Frontal cortex (tissue), 4 donors: ENCODE measurements around the gene ABL2. TPM values are rescaled to one million over a fixed set of nuclear protein-coding genes. Genes with fewer than 3 reads are reported as not detected.
A peak's percentile ranks its signal among the peaks of the same experiment; 100 is the strongest.

ENCODE experiments used
- DNase-seq, 2 donors: peaks; one replicate each; pipeline ENCODE4 v3.0.0; 2012; ENCODE audit warnings: low spot score in 2 of 2
- FAIRE-seq: peaks from 2 replicates; lab custom pipeline; 2012; peaks lifted over from hg19 to GRCh38; lab: Jason Lieb, UNC
- total RNA-seq: library from RNA; depleted of rRNA; stranded (reverse); fragments of >200 nt; gene quantifications from one replicate; pipeline ENCODE4 v1.2.3, GENCODE V29; 2014
- donor health status: control.
- donor health status: control.
- donor health status: control.

ABL2 gene
- total RNA-seq, 1 donor from 2014 or later = 33.0 TPM

DNA sequence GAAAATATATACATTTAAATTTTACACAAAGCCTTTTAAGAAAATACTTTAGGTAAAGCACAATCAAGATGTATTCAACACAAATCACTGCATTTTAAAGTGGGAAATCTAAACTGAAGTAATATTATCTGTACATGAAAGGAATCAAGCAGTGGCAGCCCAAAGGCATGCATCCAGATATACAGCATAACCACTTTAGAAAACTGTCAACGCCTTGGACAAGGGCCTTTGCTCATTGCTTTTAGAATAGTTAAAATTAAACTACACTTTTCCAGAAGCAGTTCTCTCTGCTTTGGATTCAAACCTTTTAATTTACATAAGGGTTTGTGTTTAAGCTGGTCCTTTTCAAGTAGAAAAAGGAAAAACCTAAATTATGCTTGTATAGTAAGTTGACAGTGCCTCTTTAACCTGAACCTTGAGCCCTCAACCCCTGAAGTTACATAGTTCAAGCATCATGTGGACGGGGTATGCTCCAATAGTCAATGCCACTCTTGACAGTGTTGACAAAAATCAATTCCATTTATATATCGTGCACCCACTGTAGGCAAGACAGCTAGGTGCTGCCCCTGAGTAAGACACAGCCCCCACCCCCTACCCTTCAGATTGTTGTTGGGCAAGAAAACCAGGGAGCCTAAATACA lies 124.7 kb downstream of the ABL2 start:
- FAIRE-seq = no peak
- DNase-seq = no peak

DNA sequence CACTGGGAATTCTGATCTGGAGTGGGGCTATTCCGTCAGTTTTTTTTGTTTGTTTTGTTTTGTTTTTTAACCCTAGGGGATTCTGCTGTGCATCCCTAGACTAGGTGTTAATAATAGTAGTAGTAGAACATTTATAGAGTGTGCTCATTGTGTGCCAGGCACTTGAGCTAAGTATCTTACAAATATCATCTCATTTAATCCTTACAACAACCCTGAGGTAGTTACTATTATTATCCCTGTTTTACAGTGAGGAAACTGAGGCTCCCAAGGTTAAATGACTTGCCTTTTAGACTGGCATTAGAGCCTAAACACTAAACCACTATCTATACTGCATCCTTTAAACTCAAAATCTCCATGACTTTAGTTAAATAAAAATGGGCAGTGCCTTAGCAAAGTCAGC lies 125.5 kb downstream of the ABL2 start:
- DNase-seq (no peak), FAIRE-seq (no peak)

DNA sequence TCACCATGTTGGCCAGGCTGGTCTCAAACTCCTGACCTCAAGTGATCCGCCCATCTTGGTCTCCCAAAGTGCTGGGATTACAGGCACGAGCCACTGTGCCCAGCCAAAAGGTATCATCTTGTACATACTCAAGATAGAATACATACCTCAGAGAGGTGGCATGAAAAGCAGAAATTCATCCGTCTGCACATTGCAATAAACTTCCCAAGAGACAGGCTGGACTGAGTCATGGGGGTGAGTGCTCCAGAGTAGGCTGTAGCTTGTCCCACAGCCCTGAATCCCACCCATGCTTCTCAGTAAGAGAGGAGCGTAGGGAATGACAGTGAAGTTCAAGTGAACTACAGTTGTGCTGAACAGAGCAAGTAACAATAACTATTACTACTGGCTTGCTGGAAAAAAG lies 127.9 kb downstream of the ABL2 start:
- FAIRE-seq = no peak
- no peak for DNase-seq

DNA sequence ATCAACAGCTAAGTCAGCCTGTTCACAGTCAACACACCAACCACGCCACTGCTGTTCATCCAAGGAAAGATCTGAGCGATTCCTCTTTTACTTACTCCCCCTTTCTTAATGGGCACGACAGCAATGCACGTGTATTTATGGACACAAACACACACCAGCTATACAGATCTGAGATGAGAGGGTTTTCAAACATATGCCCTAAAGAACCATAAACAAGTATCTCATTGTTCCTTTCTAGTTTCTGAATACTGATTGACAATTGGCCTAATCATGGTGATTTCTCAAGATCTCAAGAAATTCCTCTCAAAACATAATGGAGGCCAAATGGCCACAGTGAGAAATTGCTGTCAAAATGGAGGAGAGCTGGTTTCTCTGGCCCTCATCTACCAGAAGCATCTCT lies 129.6 kb downstream of the ABL2 start:
- FAIRE-seq = no peak

DNA sequence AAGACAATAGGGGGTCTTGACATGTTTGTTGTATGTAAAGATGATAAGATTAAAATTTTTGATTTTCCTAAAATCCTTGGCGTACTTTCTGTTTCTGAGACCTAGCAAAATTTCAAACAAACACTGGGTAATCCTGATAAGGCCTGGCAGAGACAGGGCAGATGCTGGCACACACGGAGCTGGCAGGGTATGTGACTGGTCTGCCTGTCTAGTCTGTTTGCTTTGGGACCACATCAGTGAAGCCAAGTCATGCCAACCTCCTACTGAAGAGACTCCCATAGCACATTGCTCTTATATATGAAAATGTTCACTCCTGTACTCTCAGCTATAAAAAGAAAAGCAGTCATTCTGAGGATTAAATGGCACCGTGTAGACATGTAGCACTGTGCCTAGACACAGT lies 133.6 kb downstream of the ABL2 start:
- FAIRE-seq (no peak), DNase-seq (no peak)

More for the DNA sequence above, 129.6 kb downstream of the ABL2 start:
- DNase-seq = no peak

DNA sequence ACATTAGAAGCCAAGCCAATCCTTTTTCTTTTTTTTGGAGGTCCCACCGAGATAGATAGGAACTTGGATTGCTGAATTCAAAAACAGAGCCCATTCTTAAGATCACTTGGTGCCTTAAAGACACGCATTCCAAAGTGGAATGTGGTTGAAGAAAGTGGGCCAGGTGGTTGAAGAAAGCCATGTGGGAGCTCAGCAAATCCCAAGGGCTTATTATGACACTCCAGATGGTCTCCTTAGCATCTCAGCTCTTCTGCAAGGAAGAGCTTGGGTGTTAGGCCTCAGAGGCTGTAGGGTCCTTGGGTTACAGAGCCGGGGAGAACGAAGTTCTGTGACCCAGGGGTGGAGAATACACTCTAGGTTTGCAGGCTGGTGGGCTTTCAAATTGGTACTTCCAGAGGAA lies 134.1 kb downstream of the ABL2 start:
- no peak for DNase-seq
- no peak for FAIRE-seq

DNA sequence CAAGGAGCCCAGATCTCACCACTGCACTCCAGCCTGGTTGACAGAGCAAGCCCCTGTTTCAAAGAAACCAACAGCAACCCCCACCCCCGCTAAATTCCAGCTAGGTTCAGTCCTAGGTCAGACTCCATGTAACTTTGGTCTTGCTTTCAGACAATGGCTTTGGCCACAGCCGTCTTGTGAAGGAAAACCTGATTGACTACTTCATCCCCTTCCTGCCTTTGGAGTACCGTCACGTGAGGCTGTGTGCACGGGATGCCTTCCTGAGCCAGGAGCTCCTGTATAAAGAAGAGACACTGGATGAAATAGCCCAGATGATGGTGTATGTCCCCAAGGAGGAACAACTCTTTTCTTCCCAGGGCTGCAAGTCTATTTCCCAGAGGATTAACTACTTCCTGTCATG lies 134.7 kb downstream of the ABL2 start:
- FAIRE-seq (no peak), DNase-seq (no peak)

DNA sequence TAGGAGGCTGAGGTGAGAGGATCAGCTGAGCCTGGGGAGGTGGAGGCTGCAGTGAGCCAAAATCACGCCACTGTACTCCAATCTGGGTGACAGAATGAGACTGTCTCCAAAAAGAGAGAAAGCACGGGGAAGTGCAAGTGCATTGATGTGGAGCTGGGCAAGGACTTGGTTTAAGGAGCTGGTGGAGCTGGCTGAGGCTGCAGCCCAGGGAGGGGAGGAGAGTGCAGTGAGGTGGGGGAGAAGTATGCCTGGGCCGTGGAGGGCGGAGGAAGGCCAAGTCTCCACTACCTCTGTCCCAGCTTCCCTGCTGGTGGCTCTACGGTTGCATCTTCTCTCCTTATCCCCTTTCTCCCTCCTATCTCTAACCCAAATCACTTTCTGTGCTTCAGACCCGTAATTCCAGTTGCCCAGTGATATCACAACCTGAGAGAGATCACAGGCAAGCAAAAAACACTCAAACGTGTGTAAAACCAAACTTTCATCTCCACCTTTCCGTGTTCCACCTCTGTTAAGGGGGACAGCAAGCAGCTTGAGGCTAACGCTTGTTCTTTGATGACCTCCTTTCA lies 136.5 kb downstream of the ABL2 start:
- no peak for DNase-seq
- FAIRE-seq = no peak

DNA sequence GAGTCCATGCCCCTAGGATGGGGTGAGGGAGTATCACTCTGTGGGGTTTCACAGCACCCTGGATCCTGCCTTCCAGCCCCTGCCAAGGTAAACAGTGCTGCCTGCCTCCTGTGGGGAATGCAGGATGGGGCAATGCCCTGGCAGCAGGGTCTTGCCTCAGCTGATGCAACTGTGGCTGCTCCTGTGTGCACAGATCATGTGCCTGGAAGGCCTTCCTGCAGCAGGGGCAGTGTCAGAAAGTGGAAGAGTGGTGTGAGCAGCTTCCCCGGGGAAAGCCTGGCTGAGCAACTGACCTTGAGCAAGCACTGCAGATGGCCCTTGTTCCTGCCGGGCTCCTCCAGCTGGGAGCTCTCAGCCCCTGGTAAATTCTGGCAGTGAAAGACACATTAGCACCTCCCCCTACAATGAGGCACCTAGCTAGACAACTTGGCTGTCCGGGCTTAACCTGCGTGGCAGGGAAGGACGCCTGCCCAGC lies 137.7 kb downstream of the ABL2 start:
- FAIRE-seq = no peak
- DNase-seq = no peak

DNA sequence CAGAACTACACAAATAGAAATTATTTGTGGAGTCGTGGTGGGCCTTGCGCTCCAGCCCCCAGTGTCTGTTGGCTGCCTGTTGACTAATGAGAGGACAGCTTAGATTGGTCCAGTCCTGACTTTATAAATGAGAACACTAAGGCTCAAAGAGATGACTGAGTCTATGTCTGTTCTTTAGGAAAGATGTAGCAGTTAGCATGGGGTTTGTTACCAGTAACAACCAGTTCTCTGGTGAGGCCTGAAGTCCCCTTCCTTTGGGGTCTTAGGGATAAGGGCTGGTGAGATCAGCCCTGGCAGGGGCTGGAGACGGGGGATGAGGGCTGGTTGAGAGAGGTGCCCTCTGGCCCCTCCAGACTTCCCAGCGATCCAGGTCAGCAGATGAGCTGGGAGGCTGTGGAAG lies 138.6 kb downstream of the ABL2 start:
- no peak for FAIRE-seq
- no peak for DNase-seq

DNA sequence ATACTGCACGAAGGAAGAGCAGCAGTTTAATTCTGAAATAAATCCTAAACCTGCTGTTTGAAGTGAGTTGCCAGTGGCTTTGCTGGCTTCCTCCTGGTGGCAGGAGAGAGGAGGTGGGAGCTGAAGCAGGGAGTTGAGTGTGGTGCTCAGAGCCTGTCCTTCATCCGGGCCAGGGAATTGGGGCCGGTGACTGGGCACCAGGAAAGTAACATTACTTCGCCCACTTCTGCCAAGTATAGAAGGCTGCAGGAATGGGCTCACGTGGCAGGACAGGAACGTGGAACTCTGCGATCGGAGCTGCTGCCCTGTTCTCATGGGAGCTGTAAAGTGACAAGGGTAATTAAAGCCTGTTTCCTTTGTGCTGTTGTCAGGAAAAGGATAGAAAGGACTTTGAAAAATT lies 139.0 kb downstream of the ABL2 start:
- DNase-seq = peak in 1 of 2 donors; percentile 42
- no peak for FAIRE-seq

DNA sequence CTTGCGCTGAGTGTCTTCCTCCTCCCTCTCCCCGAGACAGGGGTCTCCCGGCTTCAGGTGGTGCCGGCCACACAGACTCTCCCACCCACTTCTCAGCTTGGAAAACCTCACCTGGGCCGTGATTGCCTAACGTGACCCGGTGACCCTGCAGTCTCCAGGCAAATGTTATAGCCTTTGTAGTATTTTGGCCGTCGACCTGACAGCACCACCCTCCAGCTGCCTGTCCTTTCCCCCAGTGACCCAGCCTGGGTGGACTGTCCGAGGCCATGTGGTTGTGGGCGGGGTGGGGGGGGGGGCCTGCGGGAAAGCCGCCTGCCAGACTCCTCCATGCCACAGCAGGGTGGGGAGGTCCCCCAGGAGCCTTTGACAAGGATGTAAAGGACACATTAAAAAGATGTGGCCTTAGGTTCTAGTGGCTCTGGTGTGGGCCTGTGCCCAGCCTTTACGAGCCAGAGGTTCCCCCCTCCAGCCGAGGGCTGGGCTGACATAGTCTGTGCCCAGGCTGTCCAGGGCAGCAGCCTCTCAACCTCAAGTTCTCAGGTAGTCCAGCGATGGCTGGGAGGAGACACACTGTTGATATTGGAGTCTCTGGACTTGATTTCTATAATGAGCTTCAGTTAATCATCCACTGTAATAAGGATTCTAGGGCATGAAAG lies 139.5 kb downstream of the ABL2 start:
- FAIRE-seq = no peak
- DNase-seq = no peak

DNA sequence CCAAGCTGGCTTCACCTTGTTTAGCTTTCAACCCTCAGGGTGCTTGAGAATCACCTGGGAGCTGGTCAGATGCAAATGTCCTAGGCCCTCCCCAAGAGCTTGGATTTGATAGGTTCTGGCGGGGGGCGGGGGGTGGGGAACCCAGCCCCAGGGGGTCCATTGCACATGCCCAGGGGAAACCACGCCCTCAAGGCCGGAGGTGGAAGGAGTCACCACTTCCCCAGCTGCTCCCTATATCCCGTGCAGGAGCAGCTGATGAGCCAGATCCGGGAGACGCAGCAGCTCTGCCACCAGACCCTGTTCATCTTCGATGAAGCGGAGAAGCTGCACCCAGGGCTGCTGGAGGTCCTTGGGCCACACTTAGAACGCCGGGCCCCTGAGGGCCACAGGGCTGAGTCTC lies 141.8 kb downstream of the ABL2 start:
- no peak for DNase-seq
- no peak for FAIRE-seq

DNA sequence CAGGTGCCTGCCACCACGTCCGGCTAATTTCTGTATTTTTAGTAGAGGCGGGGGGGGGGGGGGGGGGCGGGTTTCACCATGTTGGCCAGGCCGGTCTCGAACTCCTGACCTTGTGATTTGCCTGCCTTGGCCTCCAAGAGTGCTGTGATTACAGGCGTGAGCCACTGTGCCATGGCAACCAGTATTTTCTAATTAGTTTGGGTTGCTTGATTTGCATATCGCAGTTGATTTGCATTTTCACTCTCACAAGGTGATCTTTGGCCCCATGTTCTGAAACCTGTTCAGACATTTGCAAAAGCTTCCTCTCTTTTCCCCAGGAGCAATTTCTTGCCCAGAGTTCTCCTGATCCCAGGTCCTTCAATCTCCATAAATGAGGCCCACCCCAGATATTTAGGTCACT lies 145.9 kb downstream of the ABL2 start:
- FAIRE-seq (no peak), DNase-seq (no peak)

DNA sequence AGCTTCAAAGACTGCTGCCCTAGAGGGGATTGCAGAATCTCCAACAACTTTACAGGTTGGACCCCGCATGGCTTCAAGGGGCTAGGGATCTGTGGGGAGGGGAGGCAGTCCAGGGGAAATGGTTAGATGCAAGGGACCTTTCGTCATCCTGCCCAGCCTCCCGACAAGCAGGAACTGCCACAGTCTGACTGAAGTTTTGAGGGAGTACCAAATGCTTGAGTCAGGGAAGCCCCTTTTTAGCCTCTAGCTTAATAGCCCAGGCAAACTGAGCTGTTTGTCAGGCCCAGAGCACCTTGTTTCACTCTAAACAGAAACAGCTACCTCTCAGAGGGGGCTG lies 146.5 kb downstream of the ABL2 start:
- FAIRE-seq (no peak), DNase-seq (no peak)

DNA sequence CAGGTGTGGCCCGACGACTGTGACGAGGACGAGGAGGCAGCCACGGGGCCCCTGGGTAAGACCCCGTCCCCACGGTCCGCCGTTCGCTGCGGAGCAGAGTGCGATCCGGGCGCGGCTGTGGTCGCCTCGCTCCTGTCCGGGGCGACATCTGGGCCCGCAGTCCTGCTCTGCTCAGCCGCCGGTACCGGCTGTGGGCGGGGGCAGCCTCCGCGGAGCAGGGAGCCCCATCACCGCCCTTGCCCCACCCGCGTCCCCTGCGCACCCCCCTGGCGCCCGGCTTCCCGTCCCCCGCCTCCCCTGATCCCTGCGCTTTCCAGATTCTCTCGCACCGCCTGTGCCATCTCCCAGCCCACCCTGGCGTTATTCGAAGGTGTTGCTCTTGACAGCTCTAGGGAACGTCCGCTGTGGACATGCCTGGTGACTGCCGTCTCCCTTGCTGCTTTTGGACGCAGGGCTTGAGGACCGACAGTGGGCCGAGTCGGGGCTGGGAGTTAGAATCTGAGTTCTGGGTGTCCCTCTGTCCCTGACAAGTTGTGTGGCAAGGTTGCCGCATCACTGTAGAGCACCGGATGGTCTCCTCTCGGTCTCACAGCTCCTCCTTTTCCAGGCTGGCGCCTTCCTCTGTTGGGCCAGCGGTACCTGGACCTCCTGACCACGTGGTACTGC lies 147.0 kb downstream of the ABL2 start:
- FAIRE-seq (no peak), DNase-seq (peak in 1 of 2 donors; percentile 61)

DNA sequence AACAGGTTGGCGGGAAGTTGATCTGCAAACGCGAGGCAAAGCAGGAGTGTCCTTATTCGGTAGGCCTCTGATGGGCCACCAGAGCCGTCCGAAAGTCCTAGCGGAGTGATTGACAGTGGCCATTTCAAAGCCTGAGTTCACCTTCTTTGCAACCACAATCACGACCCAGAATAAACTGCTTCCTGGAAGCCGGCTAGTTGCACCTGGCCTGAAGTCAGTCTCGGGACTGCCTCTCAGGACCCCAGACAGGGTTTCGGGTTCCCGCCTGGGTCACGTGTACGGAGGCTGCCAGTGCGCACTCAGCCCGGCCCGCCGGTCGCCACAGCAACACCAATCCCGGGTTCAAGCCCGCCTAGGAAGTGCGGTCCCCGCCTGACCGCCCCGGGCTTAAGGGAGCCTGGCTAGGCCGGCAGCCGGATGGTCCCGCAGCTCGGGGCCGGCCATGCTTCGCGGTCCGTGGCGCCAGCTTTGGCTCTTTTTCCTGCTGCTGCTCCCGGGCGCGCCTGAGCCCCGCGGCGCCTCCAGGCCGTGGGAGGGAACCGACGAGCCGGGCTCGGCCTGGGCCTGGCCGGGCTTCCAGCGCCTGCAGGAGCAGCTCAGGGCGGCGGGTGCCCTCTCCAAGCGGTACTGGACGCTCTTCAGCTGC lies 147.7 kb downstream of the ABL2 start, which contains the start of gene TOR3A:
Gene TOR3A (plus strand): TSS at position 384 of the 646 bp plus-strand sequence. CDS start 59 bp downstream, at position 443.
- DNase-seq = peak; percentile 90 to 93
- no peak for FAIRE-seq

DNA sequence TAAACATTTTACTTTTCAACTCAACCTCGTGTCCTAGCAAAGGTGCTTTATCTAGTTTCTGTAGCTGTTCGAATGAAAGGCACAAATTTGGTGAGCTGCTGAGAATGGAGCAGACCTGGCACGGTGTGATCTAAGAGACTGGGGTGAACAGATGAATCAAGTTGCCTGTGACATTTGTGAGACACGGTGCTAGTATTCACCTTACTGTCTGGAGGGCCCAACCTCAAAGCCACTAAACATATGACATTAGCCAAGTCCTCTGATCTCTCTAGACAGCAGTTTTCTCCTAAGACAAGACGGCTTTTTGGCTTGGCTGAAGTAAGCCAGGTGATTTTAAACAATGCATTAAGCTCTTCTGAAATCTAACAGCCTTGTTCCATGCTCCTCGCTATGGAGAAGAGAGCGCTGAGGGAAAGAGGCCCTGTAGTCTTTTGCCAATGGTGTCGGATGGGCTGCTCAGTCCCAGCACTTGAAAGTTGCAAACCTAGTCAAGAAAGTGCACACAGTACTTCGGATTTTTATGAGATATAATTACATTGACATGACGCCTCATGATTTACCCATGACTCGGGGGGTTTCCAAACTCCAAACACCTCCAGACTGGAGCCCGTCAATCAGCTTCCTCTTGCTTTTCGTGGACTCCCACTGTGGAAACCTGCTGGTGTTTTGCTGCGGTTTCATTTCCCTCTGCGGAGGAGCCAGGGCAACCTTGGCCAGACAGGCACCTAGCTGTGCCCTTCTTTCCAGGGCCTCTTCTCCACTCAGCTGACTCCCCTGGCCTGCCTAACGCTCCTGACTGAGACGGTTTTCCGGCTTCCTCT lies 148.4 kb downstream of the ABL2 start:
- no peak for FAIRE-seq
- DNase-seq = no peak

DNA sequence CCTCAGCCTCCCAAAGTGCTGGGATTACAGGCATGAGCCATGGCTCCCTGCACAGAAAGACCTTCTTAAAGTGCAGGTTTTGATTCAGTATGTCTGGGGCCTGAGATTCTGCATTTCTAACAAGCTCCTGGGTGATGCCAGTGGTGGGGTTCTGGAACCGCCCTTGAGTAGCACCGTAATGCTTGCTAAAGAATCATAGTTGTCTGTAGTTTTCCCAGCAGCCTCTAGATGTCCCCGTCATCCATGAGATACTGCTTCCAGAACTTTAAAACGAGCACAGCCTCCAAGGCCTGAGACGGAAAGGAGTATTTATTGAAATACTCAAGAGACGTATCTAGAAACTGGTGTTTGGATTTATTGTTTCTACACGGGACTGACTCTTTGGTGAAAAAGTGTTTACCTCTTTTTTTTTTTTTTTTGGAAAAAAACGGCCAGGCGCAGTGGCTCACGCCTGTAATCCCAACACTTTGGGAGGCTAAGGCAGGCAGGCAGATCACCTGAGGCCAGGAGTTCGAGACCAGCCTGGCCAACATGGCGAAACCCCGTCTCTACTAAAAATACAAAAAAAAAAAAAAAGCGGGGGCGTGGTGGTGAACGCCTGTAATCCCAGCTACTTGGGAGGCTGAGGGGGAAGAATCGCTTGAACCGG lies 150.2 kb downstream of the ABL2 start:
- DNase-seq (peak; percentile 57 to 68), FAIRE-seq (no peak)
